CD4-positive, alpha-beta T cell treated with Interleukin-15 for 4 hours (primary cell): Measurements from ENCODE around the gene DYNLT4.
"Not testable (repeated sequence)": the region's sequence is repeated elsewhere in the genome, so short reads cannot be mapped to it uniquely, and the experiment has no call there.

Source experiments
- DNase-seq: peaks from one replicate; pipeline ENCODE4 v3.0.0-alpha.2; 2020; ENCODE audit warnings: low spot score

Gene DYNLT4

DNA sequence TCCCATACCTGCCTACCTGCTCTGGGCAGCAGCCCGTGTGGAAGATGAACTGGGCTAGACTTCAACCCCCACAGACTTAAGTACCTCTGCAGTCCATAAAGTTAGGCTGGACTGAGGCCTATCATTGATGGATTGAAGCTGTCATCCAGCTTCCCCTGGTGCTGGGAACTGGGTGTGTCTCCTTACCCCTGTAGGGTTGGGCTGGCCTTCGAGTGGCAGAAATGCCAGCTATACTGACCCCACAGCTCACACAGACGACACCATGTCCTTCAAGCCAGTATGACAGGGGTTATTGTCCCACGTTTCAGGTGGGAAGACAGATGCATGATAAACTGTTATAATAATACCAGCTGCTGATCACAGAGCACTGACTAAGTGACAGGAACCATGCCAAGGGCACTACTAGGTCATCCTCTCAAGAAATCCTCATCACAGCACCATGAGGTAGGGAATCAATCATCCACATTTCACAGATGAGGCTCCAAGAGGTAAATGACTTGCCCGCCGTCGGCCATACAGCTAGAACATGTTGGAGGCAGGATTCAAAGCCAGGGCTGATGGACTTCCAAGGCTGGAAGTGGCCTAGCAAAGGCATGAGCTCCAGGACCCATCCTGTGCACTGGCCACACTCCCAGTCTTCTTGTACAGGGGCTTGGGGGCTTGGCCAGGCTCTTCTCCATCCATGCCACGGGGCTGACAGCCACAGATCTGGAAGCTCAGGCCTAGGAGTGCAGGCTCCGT lies 18.9 kb downstream of the DYNLT4 start, which contains the start of gene BEST4:
TSS of gene BEST4 (minus strand) at position 51 of the 741 bp plus-strand sequence. CDS start 465 bp downstream, outside the sequence.
- DNase-seq, result no peak

DNA sequence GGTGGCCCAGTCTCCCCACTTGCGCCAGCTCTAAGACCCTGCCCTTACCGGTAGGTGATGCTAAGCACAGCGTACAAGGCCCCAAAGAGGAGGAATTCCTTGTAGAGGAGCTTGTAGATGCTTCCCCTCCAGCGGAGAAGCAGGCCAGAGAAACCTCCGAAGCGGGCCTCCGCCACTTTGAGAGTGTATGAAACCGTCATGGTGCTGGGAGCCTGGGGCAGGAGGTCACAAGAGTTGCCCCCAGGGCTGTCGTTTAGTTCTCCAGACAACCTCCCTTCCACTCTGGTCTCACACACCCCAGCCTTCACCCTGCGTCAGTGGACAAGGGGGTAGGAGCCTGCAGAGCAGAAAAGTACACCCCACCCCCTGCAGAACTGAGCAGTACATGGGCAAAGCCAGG lies 19.6 kb downstream of the DYNLT4 start:
- DNase-seq, result no peak

DNA sequence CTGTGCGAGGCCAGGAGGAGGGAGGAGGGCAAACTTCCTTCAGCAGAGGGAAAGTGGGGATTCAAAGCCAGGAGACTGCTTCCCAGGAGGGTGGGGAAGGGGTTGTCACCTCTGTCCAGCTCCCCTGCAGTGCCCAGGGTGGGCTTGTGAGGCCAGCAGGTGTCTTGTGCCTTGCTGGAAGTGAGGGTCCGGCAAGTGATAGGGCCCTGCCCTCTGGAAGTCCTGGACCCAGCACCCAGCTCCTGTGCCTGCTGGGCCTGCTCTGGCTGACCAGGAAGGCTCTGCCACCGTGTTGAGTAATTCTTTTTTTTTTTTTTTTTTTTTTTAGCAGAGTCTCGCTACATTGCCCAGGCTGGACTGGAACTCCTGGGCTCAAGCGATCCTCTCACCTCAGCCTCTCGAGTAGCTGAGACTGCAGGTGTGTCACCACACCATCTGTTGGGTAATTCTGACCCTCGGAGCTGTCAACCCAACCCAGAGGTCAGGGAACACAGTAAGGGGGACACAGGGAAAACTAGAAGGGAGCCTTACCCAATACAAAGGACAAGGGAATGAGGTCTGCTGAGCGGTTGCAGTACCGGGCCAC lies 20.2 kb downstream of the DYNLT4 start:
- DNase-seq, result no peak

DNA sequence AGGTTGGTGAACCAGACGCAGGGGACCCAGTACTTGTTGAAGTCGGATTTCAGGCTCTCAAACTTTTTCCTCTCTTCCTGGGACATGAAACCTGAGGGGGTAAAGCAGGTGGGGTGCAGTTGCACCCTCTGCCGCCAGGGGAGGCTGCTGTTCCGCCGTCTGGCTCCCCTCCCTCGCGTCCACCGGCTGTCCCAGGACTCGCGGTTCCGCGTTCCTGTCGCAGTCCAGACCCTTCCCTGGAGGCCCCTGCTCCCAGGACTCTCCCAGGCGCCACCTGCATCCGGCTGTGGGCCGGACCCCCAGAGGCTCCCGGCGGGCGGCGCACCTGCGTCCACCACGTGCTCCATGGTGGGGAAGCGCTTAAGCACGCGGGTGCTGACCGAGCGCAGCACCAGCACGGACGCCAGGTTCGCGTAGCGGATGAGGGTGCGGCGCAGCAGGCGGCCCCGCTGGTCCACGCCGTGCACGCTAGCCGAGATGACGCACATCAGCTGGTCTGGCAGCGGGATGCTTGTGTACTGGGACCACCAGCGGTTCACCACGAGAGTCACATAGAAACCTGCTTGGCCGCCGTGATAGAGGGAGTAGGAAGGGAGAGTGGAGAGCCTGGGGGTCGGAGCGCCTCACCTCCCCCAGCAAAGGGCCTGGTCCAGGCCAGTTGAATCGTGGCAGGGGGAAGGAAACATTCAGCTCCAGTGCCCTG lies 20.9 kb downstream of the DYNLT4 start:
- DNase-seq, result peak; percentile 74

DNA sequence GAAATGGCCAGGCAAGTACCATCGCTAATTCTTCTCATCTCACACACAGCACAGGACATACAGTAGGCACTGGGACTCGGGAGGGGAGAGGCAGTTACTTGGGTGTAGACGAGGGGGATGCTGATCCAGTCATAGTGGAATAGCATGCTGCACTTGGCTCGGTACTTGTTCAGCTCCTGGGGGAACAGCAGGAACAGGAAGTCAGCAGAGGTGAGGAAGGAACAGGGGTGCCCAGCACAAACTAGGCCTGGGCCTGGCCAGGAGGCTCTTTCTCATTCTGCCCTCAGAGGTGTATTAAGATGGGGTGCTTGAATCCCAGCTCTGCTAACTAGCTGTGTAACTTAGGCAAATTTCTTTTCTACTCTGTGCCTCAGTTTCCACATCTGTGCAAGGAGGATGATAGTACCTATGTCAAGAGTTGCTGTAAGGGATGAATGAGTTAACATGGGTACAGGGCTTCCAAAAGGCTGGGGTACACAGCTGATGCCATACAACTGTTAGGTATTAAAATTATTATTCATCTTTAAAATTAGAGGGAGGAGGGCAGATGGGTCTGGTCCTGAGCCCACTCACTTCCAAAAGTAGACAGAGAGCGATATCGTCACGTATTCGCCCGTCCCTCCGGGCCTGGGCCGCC lies 21.5 kb downstream of the DYNLT4 start:
- DNase-seq, result no peak

DNA sequence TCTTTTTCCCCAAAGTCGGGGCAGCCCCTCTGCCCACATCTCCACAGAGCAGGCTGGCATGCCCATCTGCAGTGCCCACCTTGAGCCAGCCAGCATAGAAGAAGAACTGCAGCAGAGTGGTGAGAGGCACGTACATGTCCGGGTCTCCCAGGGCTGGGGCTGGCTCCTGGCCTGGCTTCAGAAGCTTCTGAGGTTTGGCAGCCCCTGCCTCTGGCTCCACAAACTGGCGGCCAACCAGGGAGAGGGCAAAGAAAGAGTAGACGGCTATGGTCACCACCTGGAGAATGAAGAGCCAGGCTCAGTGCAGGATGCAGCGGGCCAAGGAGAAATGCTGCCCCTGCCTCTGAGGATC lies 22.1 kb downstream of the DYNLT4 start:
- no peak for DNase-seq

DNA sequence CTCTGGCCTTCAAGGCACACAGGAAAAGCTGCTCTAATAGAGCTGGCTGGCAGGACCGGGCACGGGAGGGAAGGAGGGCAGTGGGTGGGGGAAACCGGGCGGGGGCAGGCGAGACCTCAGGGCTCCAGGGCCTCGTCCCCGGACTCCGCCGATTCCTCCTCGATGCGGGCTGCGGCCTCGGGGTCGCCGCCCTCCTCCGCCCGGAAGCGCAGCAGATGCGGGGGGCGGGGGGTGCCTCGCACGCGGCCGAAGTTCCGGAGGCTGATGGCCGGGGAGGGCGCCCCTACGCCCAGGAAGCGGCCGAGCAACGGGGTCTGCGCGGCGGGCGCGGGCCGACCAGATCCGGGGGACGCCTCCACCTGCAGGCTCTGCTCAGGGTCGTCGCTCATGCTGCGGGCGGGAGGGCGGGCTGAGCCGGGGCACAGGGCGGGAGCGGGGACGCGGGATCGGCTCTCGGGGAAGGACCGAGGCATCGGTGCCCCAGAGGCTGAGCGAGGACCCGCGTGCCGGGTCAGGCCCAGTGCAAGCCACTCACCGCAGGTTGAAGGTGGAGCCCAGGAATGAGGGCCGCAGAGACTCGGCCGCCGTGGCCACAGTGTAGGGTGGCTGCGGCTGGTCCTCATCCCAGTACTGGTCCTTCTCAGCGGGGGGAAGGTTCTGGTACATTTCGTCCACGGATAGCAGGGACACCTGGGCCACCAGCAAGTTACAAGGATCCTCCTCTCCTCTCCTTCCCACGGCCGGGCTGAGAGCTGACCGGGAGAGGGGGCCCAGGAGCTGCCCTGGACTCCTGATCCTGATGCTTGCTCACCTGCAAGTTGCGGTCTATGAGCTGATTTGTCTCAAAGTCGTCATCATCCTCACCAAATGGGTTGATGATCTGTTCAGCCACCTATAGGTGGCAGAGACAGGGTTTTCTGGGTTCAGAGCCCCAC lies 22.8 kb downstream of the DYNLT4 start:
- DNase-seq, result peak; percentile 37

DNA sequence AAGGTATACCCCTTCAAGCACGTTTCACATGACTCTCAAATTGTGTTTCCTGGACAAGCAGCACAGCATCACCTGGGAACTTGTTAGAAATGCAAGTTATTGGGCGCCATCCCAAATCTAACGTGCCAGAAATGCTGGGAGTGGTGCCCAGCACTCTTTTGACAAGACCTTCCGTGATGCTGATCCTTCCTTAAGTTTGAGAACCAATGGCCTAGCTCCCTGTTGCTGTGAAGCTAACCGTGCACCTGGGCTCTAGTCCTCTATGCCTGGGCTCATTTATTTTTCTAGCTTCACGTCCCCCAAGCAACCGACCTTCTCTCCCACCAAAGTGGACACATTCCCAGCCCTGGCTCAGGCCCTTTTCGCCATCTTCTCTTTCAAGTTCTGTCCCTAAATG lies 23.5 kb downstream of the DYNLT4 start:
- DNase-seq, result no peak

DNA sequence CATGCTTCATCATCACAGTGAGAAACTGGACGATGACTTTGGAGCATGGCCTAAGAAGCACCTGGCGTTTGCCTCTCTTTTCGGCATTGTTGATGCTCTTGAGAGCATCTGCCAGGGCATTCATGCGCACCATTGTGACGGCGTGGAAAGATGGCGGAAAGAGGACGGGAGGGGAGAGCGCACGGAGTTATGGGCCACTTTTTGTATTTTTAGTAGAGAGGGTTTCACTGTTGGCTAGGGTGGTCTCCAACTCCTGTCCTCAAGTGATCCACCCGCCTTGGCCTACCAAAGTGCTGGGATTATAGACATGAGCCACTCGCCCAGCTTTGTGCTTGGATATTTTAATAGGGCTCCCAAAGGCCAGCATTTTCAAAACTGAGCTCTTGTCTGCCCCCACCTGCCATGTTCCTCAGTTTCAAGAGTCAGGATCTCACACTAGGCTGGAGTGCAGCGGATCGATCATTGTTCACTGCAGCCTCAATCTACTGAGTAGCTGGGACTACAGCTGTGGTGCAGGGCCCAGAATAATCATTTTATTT lies 26.5 kb downstream of the DYNLT4 start:
- no peak for DNase-seq

DNA sequence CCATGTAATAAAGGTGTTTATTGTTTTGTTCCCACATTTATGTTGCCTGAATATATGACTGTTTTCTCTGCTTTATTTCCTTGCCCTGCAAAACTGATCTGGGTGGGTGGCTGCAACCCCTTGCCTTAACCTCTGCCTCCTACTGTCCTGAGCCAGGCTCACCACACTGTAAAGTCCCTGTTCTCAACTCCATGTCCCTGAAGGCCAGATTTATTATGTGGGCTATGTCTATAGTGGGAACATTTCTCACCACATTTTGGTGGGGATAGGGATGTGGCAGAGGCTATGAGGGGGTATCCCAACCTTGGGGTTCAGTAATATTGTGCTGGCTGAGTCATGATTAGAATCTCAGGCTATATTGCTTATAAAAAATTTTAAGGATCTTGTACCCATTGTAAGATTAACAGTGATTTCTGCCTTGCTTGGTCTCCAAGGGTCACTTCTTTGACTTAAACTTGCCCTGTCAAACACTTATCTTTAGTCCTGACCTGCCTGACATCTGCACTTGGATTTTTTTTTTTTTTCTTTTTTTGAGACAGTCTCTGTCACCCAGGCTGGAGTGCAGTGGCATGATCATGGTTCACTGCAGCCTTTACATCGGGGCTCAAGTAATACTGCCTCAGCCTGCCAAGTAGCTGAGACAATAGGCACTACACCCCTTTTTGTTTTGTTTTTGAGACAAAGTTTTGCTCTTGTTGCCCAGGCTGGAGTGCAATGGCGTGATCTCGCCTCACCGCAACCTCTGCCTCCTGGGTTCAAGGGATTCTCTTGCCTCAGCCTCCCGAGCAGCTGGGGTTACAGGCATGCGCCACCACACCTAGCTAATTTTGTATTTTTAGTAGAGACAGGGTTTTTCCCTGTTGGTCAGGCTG lies 28.2 kb downstream of the DYNLT4 start:
- no peak for DNase-seq

DNA sequence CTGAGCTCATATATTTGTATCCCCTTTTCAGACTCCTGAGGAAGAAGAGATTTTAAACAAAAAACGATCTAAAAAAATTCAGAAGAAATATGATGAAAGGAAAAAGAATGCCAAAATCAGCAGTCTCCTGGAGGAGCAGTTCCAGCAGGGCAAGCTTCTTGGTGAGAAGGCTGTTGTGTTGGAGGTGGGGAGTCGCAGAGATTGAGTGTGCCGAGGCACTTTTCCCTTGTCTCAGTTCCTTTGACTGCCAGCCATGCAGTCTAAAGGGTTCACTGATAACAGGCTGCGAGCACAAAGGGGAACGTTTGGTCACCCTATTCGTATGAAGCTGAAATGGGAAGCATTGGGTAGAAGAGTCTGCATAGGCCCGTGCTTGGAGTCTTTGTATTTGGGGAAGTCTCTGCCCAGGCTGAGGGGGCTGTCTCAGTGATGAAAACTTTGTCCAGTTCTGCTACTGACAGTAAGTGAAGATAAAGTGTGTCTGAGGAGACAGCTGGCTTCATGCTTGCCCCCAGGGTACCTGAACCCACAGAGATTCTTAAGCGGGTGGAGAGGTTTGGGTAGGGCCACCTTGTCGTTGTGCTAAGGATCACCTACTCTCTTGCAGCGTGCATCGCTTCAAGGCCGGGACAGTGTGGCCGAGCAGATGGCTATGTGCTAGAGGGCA lies 29.0 kb downstream of the DYNLT4 start:
- no peak for DNase-seq

DNA sequence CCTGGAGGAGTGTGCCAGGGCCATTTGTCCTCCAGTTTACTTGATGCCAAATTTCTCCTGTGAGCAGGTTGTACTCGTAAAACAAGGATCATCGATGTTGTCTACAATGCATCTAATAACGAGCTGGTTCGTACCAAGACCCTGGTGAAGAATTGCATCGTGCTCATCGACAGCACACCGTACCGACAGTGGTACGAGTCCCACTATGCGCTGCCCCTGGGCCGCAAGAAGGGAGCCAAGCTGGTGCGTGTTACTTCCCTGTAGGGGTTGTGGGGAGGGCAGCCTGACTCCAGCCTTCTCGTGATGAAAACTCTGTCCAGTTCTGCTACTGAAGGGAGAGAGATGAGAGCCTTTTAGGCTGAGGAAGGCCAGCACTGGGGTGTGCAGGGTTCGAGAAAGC lies 29.6 kb downstream of the DYNLT4 start:
- DNase-seq, result no peak

DNA sequence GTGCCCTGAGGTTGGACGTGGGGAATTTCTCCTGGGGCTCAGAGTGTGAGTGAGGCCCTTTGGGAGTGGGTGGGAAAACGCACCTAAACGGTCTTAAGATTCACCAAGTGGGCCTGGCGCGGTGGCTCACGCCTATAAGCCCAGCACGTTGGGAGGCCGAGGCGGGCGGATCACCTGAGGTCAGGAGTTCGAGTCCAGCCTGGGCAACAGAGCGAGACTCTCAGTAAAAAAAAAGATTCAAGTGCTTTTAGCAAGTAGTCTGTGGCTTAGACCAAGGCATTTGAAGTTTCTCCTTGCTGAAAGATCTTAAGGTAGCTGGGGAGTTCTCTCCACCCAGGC lies 30.5 kb downstream of the DYNLT4 start:
- DNase-seq, result no peak

DNA sequence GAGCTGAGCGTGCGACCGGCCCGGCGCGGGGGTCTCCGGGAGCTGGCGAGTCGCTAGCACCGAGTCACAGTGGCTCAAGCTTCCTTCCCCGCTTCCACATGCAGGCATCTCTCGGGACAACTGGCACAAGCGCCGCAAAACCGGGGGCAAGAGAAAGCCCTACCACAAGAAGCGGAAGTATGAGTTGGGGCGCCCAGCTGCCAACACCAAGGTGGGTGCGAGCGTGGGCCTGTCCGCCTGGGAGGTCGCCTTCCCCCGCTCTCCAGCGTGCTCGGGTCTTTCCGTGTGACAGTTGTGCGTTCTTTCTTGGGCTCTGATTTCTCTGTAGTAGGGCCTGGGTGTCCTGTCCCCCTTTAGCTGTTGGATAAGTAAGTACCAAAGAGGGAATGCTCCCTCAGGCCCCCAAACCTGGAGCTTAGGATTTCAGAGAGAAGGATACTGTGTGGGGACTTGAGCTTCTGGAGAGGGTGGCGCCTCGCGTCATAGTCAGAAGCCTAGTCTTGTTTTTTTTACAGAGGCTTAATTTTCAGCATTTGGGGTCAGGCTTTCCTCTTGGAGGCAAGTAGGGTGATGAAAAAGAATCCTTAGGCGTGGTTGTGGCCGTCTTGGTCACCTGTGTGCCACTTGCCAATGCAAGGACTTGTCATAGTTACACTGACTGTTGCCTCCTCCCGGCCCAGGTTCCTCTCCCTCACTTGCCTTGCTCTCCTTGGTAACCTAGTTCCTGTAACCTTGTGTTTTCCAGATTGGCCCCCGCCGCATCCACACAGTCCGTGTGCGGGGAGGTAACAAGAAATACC lies 31.0 kb downstream of the DYNLT4 start:
- peak; percentile 35 for DNase-seq

DNA sequence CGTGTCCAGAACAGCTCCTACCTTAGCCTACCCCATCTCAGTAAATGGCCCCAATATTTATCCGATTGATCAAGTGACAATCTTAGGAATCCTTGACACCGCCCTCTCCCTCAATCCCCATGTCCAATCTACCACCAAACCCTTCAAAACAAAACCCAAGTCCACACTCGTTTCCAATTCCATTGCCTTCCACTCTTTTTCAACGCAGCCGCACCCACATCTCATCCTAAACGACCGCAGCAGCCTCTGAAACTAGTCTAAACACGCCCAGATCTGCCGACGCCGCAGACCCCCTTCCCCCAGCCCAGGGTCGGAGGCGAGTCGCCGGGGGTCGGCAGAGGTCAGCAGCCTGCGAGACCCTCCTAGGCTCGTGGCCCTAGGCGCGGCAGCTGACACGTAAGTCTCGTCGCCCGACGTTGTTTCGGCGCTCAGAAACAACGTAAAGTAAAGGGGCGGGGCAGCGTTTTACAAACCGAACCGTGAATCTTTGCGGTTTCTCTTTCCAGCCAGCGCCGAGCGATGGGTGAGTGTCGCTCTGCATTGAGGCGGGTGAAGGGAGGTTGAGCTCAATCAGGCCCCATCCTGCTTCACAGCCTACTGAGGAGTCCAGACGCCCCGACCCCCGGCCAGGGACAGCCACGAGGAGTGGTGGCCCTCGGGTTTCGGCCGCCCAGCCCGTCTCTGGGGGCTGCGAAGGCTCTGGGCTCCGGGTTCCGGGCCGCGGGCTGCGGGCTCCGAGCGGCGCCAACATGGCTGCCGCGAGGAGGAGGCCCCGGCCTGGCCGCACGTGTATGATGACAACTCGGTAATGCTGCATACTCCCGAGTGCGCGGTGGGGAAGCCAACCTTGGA lies 31.8 kb downstream of the DYNLT4 start, which contains the start of gene RPS8:
TSS of gene RPS8 (plus strand) at position 463 of the 852 bp plus-strand sequence. CDS start at position 520, 57 bp downstream.
- peak; percentile 90 for DNase-seq

DNA sequence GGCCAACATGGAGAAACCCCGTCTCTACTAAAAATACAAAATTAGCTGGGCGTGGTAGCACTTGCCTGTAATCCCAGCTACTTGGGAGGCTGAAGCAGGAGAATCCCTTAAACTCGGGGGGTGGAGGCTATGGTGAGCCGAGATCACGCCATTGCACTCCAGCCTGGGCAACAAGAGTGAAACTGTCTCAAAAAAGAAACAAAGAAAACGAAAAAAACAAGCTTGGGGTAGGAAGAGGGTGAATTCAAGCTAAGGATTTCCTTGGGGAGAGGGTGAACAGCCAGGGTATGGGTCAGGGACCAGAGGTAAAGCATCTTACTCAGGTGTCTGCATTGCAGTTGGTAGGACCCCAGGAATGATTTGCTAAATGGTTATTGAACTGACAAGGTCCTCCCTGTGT lies 40.7 kb downstream of the DYNLT4 start:
- not testable (repeated sequence) for DNase-seq

DNA sequence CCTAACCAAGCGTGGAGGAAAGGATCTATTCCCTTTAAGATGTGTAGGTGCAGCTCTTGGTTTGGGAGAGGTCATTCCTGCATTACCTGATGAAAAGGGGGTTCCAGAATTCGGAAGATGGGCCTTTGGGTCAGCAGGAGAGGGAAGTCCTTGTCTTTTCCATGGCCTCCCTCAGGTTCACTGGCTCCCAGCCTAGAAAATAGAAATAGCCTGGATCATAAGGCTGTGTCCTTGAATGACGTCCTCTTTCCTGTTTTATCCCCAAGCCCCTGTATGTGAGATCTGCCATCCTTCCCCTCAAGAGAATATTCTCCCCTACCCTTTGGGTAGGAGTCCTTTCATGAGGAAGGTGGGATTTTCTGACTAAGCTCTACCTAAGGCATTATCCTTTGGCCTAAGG lies 46.3 kb downstream of the DYNLT4 start:
- no peak for DNase-seq

DNA sequence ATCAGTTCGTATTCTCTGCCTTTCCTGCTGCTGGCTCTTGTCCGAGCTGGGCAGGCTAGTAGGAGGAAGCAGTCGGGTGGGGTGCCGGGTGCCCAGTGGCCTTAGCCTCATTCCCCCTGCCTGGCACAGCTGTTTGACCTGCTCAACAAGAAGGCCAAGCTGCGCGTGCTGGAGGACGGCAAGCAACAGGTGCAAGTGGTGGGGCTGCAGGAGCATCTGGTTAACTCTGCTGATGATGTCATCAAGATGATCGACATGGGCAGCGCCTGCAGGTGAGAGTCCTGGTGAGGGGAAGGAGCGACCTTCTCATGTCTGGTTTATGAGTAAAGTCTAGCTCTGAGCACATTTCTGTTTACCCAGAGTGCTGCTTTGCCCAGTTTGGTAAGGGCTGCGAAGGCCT lies 48.1 kb downstream of the DYNLT4 start:
- DNase-seq, result no peak
